Epithelial cell of esophagus (primary cell): ENCODE results near the gene UBB.

Source experiments
- DNase-seq: peaks from one replicate; pipeline ENCODE4 v3.0.0; 2010; ENCODE audit warnings: low read depth
- H3K4me3 ChIP-seq: 2 replicates; pipeline ENCODE4 v1.5.1; 2011; ENCODE audit warnings: mild to moderate bottlenecking, low read length, control low read depth
- CTCF ChIP-seq: IDR thresholded peaks from 2 replicates; pipeline ENCODE4 v1.5.1; 2011; ENCODE audit warnings: low read depth, mild to moderate bottlenecking, low read length, control low read depth, inconsistent platforms; ENCODE audit not compliant: insufficient read depth; ENCODE audit errors: missing control alignments

UBB gene

GRCh38 chr17:16406742-16407674 is 26.1 kb downstream of the UBB start:
- DNase-seq = no peak
- no peak for TF ChIP-seq CTCF
- peak overlapping the region; percentile 52 for H3K4me3 ChIP-seq

- DNase-seq = peak; percentile 64
- no peak overlapping the region for H3K4me3 ChIP-seq
- no peak for TF ChIP-seq CTCF
Observed at GRCh38 chr17:16407911-16408588, 27.2 kb downstream of the UBB start.

DNA sequence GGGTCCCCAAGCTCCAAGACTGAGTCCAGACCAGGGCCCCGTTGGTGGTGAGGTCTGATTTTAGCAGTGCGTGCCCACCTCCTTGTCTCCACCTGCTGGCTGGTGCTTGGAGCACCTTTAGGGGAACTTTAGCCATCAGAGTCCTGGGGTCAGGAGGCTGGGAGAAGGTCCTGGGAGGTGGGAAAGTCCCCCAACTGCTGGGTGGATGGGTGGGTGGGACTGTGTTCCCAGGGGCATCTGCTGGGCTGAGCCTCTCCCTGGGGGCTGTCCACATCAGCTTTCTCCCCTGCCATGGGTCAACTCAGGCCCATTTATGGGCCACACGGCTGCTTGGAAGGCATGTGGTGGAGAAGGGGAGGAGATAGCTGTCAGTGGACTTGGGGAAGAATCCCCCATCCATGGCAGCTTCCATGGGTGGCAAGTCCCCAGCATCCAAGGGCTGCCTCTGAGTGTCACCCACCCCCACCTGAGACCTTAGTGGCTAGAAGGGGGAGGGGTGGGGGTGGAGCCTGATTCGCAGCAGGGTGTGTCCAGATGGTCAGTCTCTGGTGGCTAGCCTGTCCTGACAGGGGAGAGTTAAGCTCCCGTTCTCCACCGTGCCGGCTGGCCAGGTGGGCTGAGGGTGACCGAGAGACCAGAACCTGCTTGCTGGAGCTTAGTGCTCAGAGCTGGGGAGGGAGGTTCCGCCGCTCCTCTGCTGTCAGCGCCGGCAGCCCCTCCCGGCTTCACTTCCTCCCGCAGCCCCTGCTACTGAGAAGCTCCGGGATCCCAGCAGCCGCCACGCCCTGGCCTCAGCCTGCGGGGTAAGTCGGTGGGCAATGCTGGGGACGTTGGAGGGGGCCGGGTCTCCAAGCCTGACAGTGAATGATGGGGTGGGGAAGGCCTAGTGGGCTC is 34.4 kb downstream of the UBB start, which contains the start of gene TRPV2:
Gene TRPV2 (plus strand): TSS at position 541 of the 894 bp plus-strand sequence. CDS start 2,098 bp downstream, outside the sequence.
- no peak within 1 kb of the TSS for H3K4me3 ChIP-seq
- peak; percentile 15 for TF ChIP-seq CTCF
- no peak for DNase-seq

GRCh38 chr17:16417399-16417798 is 36.5 kb downstream of the UBB start:
- DNase-seq = no peak
- TF ChIP-seq CTCF = no peak
- no peak overlapping the region for H3K4me3 ChIP-seq

GRCh38 chr17:16417896-16418684 is 37.2 kb downstream of the UBB start:
- no peak for TF ChIP-seq CTCF
- no peak for DNase-seq
- H3K4me3 ChIP-seq = no peak overlapping the region

DNA sequence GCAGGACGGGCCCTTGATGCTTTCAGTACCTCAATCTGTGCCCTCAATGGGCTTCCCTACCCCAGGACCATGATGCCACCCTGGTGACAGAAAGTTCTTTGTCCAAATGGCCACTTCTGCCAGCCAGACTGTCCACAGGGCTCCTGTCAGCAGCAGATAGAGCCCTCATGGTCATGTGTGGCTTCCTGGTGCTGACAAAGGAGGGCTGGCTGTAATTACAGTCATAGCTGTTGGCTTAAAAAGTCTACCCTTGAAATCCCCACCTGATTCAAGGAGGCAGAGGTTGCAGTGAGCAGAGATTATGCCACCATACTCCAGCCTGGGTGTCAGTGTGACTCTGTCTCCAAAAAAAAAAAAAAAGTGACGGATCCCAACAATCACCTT is 37.8 kb downstream of the UBB start:
- DNase-seq = no peak
- no peak for TF ChIP-seq CTCF
- H3K4me3 ChIP-seq = no peak overlapping the region
